ENCODE data around the gene PPY. TPM values are rescaled to one million over a fixed set of nuclear protein-coding genes. Genes with fewer than 3 reads are reported as not detected.
"Not testable (repeated sequence)": the region's sequence is repeated elsewhere in the genome, so short reads cannot be mapped to it uniquely, and the experiment has no call there.

The PPY gene
- total RNA-seq, 1 donor from 2014 or later: not detected

DNA sequence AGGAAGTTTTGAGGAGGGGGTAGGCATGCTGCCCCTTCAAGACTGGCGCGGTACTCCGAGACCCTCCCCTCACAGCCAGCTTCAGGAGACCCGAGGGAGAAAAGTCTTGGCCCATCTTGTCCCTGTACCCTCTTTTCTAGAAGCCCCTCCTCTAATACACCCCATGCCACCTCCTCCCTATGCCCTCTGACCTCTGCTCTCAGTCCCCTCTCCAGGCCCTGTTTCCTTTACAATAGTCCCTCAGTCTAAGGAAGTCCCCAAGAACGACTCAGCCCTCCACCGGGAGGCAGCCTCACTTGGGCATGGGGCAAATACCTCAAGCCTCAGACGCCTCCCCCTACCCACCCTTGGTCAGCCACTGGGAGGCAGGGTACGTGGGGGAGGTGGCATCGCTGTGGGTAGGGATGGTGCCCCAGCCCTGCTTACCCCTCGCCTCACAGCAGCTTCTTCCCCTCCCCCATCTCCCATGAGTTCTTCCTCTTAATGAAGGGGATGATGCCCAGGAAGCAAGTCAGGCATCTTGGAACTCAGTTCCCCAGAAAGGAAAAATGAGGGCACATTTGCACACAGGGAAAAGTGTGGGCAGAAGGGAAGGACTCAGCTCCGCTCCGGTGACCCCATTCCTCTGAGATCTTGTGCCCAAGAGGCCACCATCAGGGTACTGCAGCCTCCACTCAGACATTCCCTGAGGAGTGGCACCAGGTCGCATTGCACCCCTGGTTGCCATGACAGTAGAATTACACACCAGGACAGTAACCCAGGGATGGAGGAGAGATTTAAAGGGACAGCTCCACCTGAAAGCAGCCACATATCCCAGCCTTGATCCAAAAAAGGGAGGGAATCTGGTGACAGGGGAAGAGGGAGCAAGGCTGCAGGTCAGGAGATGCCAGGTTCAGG, 41.2 kb downstream of the PPY start:
- peak; percentile 20 for DNase-seq (ENCODE audit: low read depth, low spot score)
- peaks cover 44% of the 10 kb centered on the region for H3K4me1 Mint-ChIP-seq
- H3K27me3 Mint-ChIP-seq (ENCODE audit: low read depth): peaks cover under 1% of the 10 kb centered on the region

GRCh38 chr17:43900183-43900857, 42.0 kb downstream of the PPY start:
- no peaks in the 10 kb centered on the region for H3K27me3 Mint-ChIP-seq (ENCODE audit: low read depth)
- DNase-seq (ENCODE audit: low read depth, low spot score): peak; percentile 84
- H3K4me1 Mint-ChIP-seq: peaks cover 36% of the 10 kb centered on the region
- no peaks in the 10 kb centered on the region for H3K9me3 Mint-ChIP-seq
- H3K36me3 Mint-ChIP-seq (ENCODE audit: low read depth): no peaks in the 10 kb centered on the region
- H3K4me3 Mint-ChIP-seq: peak overlapping the region; percentile 90
- TF ChIP-seq CTCF (conservative IDR thresholded peaks at IDR 0.05): no peak
- peak overlapping the region; percentile 75 for H3K27ac Mint-ChIP-seq (ENCODE audit: unreplicated experiment)

More for the DNA sequence above, 41.2 kb downstream of the PPY start:
- Mint-ChIP-seq H3K4me3 (peak overlapping the region; percentile 90), H3K36me3 (ENCODE audit: low read depth) (no peaks in the 10 kb centered on the region), H3K27ac (ENCODE audit: unreplicated experiment) (peak overlapping the region; percentile 75), H3K9me3 (no peaks in the 10 kb centered on the region)
- TF ChIP-seq CTCF (conservative IDR thresholded peaks at IDR 0.05): no peak

DNA sequence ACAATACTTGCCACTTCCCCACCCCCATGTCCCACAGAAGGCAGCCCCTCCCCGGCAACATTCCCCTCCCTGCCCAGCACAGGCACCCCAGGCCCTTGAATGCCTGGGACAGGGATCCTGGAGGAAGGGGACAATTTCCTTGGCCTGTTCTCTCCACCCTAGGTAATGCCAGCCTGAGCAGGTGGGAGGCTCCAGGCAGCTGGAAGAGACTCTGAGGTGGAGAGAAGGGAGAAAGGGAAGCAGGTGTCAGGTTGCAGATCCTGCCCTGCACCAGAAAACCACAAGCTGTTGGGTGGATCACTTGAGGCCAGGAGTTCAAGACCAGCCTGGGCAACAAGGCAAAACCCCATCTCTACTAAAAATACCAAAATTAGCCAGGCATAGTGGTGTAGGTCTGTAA, 43.8 kb downstream of the PPY start:
- no peaks in the 10 kb centered on the region for H3K36me3 Mint-ChIP-seq (ENCODE audit: low read depth)
- H3K27me3 Mint-ChIP-seq (ENCODE audit: low read depth): no peaks in the 10 kb centered on the region
- no peaks in the 10 kb centered on the region for H3K9me3 Mint-ChIP-seq
- no peak for TF ChIP-seq CTCF (conservative IDR thresholded peaks at IDR 0.05)
- peaks cover 34% of the 10 kb centered on the region for H3K4me1 Mint-ChIP-seq
- no peak overlapping the region for H3K4me3 Mint-ChIP-seq
- H3K27ac Mint-ChIP-seq (ENCODE audit: unreplicated experiment): no peak overlapping the region
- no peak for DNase-seq (ENCODE audit: low read depth, low spot score)

GRCh38 chr17:43897831-43898230, 44.4 kb downstream of the PPY start:
- H3K27me3 Mint-ChIP-seq (ENCODE audit: low read depth): no peaks in the 10 kb centered on the region
- peak overlapping the region; percentile 17 for H3K4me3 Mint-ChIP-seq
- no peaks in the 10 kb centered on the region for H3K36me3 Mint-ChIP-seq (ENCODE audit: low read depth)
- DNase-seq (ENCODE audit: low read depth, low spot score): no peak
- no peak overlapping the region for H3K27ac Mint-ChIP-seq (ENCODE audit: unreplicated experiment)
- no peaks in the 10 kb centered on the region for H3K9me3 Mint-ChIP-seq
- peaks cover 34% of the 10 kb centered on the region for H3K4me1 Mint-ChIP-seq
- TF ChIP-seq CTCF (conservative IDR thresholded peaks at IDR 0.05): no peak

- not testable (repeated sequence) for H3K27ac Mint-ChIP-seq (ENCODE audit: unreplicated experiment); H3K36me3 Mint-ChIP-seq (ENCODE audit: low read depth); H3K27me3 Mint-ChIP-seq (ENCODE audit: low read depth); DNase-seq (ENCODE audit: low read depth, low spot score); H3K9me3 Mint-ChIP-seq; H3K4me3 Mint-ChIP-seq
- peaks cover 14% of the 10 kb centered on the region for H3K4me1 Mint-ChIP-seq
Measured at GRCh38 chr17:43894494-43894893, 47.8 kb downstream of the PPY start.

- H3K9me3 Mint-ChIP-seq: no peaks in the 10 kb centered on the region
- H3K36me3 Mint-ChIP-seq (ENCODE audit: low read depth): peaks cover 2% of the 10 kb centered on the region
- peaks cover 12% of the 10 kb centered on the region for H3K4me1 Mint-ChIP-seq
- TF ChIP-seq CTCF (conservative IDR thresholded peaks at IDR 0.05): no peak
- H3K27ac Mint-ChIP-seq (ENCODE audit: unreplicated experiment): peak overlapping the region; percentile 84
- H3K4me3 Mint-ChIP-seq: no peak overlapping the region
- no peaks in the 10 kb centered on the region for H3K27me3 Mint-ChIP-seq (ENCODE audit: low read depth)
- DNase-seq (ENCODE audit: low read depth, low spot score): no peak
Measured at GRCh38 chr17:43892647-43892952, 49.7 kb downstream of the PPY start.

Data from neural crest cell (in vitro differentiated cells).